Breast epithelium (tissue), 3 donors: ENCODE data around the gene FZR1.

Source experiments
- CTCF ChIP-seq, 3 donors: fragments of 450-650 bp; IDR thresholded peaks; one replicate each; pipeline ENCODE4 v1.5.1; 2016 to 2017; ENCODE audit warnings: antibody characterized with exemption in 3 of 3, mild to moderate bottlenecking in 3 of 3, moderate library complexity in 3 of 3
- POLR2A ChIP-seq: fragments of 450-650 bp; IDR thresholded peaks from one replicate; pipeline ENCODE4 v1.6.1; 2016; ENCODE audit warnings: antibody characterized with exemption, mild to moderate bottlenecking, moderate library complexity
- POLR2AphosphoS5 ChIP-seq, 3 donors: sonication (generic); formaldehyde crosslinking; IDR thresholded peaks; one replicate each; pipeline ENCODE4 v1.6.1; 2017; ENCODE audit warnings: antibody characterized with exemption in 3 of 3

- TF ChIP-seq CTCF (IDR thresholded peaks at IDR 0.05) (no peak), POLR2A (no peak), POLR2AphosphoS5 (IDR thresholded peaks at IDR 0.05) (no peak)
Observed at GRCh38 chr19:3467437-3468198, 38.5 kb upstream of the FZR1 start.
